Fibroblast of lung (primary cell): Measurements from ENCODE around the gene KIF18A.

Experiments
- EZH2 ChIP-seq: IDR thresholded peaks from 2 replicates; pipeline ENCODE4 v1.5.1; 2012; ENCODE audit warnings: low read length, control low read depth, mild to moderate bottlenecking; ENCODE audit errors: missing control alignments
- TF ChIP-seq, protein P1 (sequence below), 2 donors: IDR thresholded peaks in 1 of 2; conservative IDR thresholded peaks in 1 of 2; 1 replicate in 1 of 2; 2 replicates in 1 of 2; pipeline ENCODE4 v1.5.1; 2011 to 2012; ENCODE audit warnings: low read length in 2 of 2, control low read depth in 1 of 2, inconsistent platforms in 1 of 2, low read depth in 1 of 2, mild to moderate bottlenecking in 1 of 2

GRCh38 chr11:28089378-28089777 lies 18.6 kb downstream of the KIF18A start:
- TF ChIP-seq, protein P1, sequence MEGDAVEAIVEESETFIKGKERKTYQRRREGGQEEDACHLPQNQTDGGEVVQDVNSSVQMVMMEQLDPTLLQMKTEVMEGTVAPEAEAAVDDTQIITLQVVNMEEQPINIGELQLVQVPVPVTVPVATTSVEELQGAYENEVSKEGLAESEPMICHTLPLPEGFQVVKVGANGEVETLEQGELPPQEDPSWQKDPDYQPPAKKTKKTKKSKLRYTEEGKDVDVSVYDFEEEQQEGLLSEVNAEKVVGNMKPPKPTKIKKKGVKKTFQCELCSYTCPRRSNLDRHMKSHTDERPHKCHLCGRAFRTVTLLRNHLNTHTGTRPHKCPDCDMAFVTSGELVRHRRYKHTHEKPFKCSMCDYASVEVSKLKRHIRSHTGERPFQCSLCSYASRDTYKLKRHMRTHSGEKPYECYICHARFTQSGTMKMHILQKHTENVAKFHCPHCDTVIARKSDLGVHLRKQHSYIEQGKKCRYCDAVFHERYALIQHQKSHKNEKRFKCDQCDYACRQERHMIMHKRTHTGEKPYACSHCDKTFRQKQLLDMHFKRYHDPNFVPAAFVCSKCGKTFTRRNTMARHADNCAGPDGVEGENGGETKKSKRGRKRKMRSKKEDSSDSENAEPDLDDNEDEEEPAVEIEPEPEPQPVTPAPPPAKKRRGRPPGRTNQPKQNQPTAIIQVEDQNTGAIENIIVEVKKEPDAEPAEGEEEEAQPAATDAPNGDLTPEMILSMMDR (conservative IDR thresholded peaks at IDR 0.05 in 1 of 2, IDR thresholded peaks at IDR 0.05 in 1 of 2; ENCODE audit: low read depth in 1 of 2, low read length in 2 of 2): no peak
- TF ChIP-seq EZH2: no peak
